KMS-11 (cell line): ENCODE results near the gene DNAJC19.

Source experiments
- H2AFZ ChIP-seq: fragments of 200-600 bp; sonication (generic); 2 replicates; pipeline ENCODE4 v1.6.1; 2016; ENCODE audit warnings: antibody characterized with exemption, mixed run types, low read depth
- H3K27ac ChIP-seq: fragments of 200-600 bp; sonication (generic); 2 replicates; pipeline ENCODE4 v1.6.1; 2016; ENCODE audit warnings: mild to moderate bottlenecking, mixed run types
- H3K27me3 ChIP-seq: fragments of 200-600 bp; sonication (generic); 2 replicates; pipeline ENCODE4 v1.6.1; 2017; ENCODE audit warnings: mild to moderate bottlenecking, low read depth, mixed run types, moderate library complexity; ENCODE audit not compliant: insufficient read depth
- H3K36me3 ChIP-seq: fragments of 200-600 bp; sonication (generic); 2 replicates; pipeline ENCODE4 v1.6.1; 2017; ENCODE audit warnings: mild to moderate bottlenecking, mixed run types; ENCODE audit not compliant: insufficient read depth
- H3K4me1 ChIP-seq: fragments of 200-600 bp; sonication (generic); 2 replicates; pipeline ENCODE4 v1.6.1; 2016; ENCODE audit warnings: mild to moderate bottlenecking, low read depth, mixed run types; ENCODE audit not compliant: poor library complexity, severe bottlenecking
- H3K4me2 ChIP-seq: fragments of 200-600 bp; sonication (generic); 2 replicates; pipeline ENCODE4 v1.7.0; 2016; ENCODE audit warnings: mild to moderate bottlenecking, mixed run types
- H3K4me3 ChIP-seq: fragments of 200-600 bp; sonication (generic); IDR thresholded peaks from 2 replicates; pipeline ENCODE4 v1.6.1; 2017; ENCODE audit warnings: low read depth, low read length, mixed read lengths; ENCODE audit not compliant: insufficient read depth
- H3K79me2 ChIP-seq: fragments of 200-600 bp; sonication (generic); 2 replicates; pipeline ENCODE4 v1.6.1; 2016; ENCODE audit warnings: low read depth, mixed run types; ENCODE audit not compliant: insufficient read depth
- H3K9ac ChIP-seq: fragments of 200-600 bp; sonication (generic); 2 replicates; pipeline ENCODE4 v1.6.1; 2016; ENCODE audit warnings: mild to moderate bottlenecking, mixed run types
- H4K20me1 ChIP-seq: fragments of 200-600 bp; sonication (generic); 2 replicates; pipeline ENCODE4 v1.6.1; 2016; ENCODE audit warnings: mild to moderate bottlenecking, mixed run types; ENCODE audit not compliant: insufficient read depth
- TF ChIP-seq, protein P1 (sequence below): fragments of 200-600 bp; sonication (generic); conservative IDR thresholded peaks from 2 replicates; pipeline ENCODE4 v1.6.1; 2017; ENCODE audit warnings: low read depth, mild to moderate bottlenecking, antibody characterized with exemption, low read length, moderate library complexity, mixed read lengths

The DNAJC19 gene

DNA sequence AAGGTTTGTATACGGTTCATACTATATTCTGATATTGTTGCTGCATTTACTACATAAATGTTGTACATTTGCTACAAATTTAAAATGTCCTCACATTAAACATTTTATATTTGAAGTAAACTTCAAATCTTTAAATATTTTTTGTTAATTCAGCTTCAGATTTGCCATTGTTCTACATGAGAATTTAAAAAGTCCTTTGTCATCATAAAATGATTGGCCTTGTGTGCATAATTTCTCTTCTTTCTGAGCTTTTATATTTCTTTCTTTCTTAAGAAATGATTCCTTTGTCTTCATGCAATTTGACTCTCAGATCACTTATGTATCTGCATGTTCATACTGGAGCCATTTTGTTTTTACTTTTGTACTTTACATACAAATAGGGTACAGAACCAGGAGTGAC, 28.0 kb downstream of the DNAJC19 start:
- Histone ChIP-seq H3K4me1 (peaks cover 12% of the 10 kb centered on the region), H3K36me3 (peaks cover 8% of the 10 kb centered on the region; the same call in 1 of the 2 replicates)

DNA sequence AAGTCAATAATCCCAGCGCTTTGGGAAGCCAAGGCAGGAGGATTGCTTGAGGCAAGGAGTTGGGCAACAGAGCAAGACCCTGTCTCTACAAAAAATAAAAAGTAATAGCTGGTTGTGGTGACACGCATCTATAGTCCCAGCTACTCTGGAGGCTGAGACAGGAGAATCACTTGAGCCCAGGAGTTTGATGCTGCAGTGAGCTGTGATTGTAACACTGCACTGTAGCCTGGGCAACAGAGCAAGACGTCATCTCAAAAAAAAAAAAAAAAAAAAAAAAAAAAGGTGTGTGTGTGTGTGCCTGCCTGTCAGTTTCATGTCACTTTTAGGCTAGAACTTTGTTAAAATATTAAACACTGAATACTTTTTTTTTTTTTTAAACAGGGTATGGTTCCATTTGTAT, 28.4 kb downstream of the DNAJC19 start:
- Histone ChIP-seq H3K4me1 (peaks cover 12% of the 10 kb centered on the region), H3K27me3 (no peaks in the 10 kb centered on the region), H3K4me2 (no peak overlapping the region), H3K27ac (no peak overlapping the region), H3K79me2 (no peaks in the 10 kb centered on the region; the same call in 1 of the 2 replicates), H3K9ac (no peak overlapping the region), H4K20me1 (no peaks in the 10 kb centered on the region), H3K4me3 (no peak overlapping the region), H2AFZ (no peak overlapping the region), H3K36me3 (peaks cover 8% of the 10 kb centered on the region; the same call in 1 of the 2 replicates)
- TF ChIP-seq, protein P1, sequence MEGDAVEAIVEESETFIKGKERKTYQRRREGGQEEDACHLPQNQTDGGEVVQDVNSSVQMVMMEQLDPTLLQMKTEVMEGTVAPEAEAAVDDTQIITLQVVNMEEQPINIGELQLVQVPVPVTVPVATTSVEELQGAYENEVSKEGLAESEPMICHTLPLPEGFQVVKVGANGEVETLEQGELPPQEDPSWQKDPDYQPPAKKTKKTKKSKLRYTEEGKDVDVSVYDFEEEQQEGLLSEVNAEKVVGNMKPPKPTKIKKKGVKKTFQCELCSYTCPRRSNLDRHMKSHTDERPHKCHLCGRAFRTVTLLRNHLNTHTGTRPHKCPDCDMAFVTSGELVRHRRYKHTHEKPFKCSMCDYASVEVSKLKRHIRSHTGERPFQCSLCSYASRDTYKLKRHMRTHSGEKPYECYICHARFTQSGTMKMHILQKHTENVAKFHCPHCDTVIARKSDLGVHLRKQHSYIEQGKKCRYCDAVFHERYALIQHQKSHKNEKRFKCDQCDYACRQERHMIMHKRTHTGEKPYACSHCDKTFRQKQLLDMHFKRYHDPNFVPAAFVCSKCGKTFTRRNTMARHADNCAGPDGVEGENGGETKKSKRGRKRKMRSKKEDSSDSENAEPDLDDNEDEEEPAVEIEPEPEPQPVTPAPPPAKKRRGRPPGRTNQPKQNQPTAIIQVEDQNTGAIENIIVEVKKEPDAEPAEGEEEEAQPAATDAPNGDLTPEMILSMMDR: no peak

More for the DNA sequence above, 28.0 kb downstream of the DNAJC19 start:
- no peak overlapping the region for H3K9ac ChIP-seq
- H3K27ac ChIP-seq: no peak overlapping the region
- no peaks in the 10 kb centered on the region for H3K27me3 ChIP-seq
- H3K4me3 ChIP-seq: no peak overlapping the region
- no peak overlapping the region for H2AFZ ChIP-seq
- H3K4me2 ChIP-seq: no peak overlapping the region
- no peaks in the 10 kb centered on the region; the same call in 1 of the 2 replicates for H3K79me2 ChIP-seq
- TF ChIP-seq, protein P1: no peak
- H4K20me1 ChIP-seq: no peaks in the 10 kb centered on the region

DNA sequence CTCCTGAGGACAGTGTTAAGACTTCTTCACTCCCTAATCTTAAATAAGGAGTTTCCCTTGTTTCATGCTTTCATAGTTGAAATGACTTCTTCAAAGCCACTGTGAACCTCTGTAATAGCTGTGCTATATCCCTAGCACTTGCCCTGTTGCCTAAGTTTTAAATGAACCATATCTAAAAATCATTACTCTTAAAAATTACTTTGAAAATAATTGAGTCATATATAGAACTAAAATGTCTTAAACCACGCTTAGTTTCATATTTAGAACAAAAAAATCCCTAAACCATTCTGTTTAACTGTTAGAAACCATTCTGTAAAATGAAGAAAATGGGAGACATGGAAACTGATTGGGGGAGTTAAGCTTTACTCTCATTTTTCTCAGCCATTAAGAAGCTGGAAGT, 29.8 kb downstream of the DNAJC19 start:
- H2AFZ ChIP-seq: no peak overlapping the region
- H3K27me3 ChIP-seq: no peaks in the 10 kb centered on the region
- H3K4me2 ChIP-seq: no peak overlapping the region
- no peaks in the 10 kb centered on the region; the same call in 1 of the 2 replicates for H3K79me2 ChIP-seq
- no peak overlapping the region for H3K27ac ChIP-seq
- H3K9ac ChIP-seq: no peak overlapping the region
- H4K20me1 ChIP-seq: no peaks in the 10 kb centered on the region
- TF ChIP-seq, protein P1: no peak
- H3K4me3 ChIP-seq: no peak overlapping the region
- H3K36me3 ChIP-seq: peaks cover 8% of the 10 kb centered on the region; the same call in 1 of the 2 replicates
- peaks cover 12% of the 10 kb centered on the region for H3K4me1 ChIP-seq

DNA sequence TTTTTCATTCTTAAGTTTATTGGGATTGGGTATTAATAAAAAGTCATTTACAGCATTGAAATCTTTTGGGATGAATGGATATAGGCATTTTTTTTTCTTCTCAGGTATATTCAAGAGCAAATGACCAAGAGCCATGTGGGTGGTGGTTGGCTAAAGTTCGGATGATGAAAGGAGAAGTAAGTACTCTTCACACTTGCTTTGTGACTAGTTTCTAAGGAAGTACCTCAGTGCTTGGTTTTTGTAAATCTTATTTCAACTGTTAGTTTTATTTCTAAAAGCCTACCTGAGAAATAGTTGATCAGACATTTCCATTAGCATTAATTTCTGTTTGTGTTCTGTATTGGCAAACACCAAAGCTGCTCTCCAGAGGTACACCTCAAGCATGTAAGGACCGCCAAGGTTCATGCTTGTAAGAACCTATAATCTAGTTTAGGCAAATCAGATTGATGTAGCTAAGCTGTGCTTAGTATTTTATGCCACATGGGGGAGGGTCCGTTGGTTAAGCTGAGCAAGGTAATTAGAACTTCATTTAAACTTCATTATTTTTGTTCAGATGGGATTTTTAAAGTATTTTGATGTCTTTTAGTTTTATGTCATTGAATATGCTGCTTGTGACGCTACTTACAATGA, 41.7 kb downstream of the DNAJC19 start:
- Histone ChIP-seq H2AFZ (no peak overlapping the region), H3K4me1 (peaks cover 7% of the 10 kb centered on the region), H3K4me3 (no peak overlapping the region), H3K27me3 (no peaks in the 10 kb centered on the region), H3K79me2 (peaks cover 52% of the 10 kb centered on the region), H3K36me3 (peaks cover 21% of the 10 kb centered on the region; the same call in 1 of the 2 replicates), H3K9ac (no peak overlapping the region), H3K27ac (no peak overlapping the region), H4K20me1 (no peaks in the 10 kb centered on the region), H3K4me2 (no peak overlapping the region)
- TF ChIP-seq, protein P1: no peak
